Urothelium cell line (cell line): ENCODE results near the gene TNPO2.

Experiments used
- DNase-seq: peaks from one replicate; pipeline ENCODE4 v3.0.0; 2011; ENCODE audit warnings: low spot score, mixed read lengths
- FAIRE-seq: peaks from 2 replicates; lab custom pipeline; 2011; peaks lifted over from hg19 to GRCh38; lab: Jason Lieb, UNC

TNPO2 gene

DNA sequence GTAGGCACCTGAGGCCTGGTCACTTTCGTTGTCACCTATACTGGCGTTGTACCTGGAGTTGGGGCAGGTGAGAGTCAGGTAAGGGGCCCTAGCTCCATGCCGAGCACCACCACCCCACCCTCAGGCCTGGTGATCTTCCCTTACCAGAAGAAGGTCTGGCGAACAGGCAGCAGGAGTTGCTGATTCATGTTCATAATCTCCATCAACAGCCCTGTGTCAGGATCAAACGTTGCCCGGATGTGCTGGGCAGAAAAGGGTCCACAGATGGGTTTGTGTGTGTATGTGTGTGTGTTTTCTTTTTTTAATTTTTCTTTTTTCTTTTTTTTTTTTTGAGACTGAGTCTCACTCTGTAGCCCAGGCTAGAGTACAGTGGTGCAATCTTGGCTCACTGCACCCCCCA lies 71.5 kb downstream of the TNPO2 start:
- DNase-seq, result no peak
- FAIRE-seq, result no peak

DNA sequence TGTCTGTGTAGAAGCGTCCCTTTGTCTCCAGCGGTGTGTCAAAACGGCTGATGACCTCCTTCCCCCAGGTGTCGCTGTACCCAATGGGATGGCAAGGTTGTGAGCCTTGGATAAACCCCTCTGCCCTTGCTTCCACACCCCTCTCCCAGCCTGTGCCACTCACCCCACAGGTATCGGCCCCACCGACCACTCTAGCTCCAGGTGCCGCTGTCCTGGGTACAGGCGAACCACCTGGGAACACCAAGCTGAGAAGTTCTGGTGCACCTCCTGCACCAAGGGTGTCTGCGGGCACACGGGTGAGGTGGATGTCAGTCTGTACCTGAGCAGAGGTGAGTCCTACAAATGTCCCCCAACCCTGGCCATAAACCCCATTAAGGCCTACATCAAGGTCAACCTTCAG lies 73.8 kb downstream of the TNPO2 start:
- FAIRE-seq (no peak), DNase-seq (no peak)
